HG03025 (cell line): ENCODE measurements around the gene NUDT9.

ENCODE experiments used
- ATAC-seq: cut with Tn5 transposase; IDR thresholded peaks from one replicate; pipeline ENCODE4 v1.9.1; 2021; ENCODE audit warnings: mild to moderate bottlenecking, moderate library complexity; ENCODE audit not compliant: unreplicated experiment, low FRiP score

Gene NUDT9

DNA sequence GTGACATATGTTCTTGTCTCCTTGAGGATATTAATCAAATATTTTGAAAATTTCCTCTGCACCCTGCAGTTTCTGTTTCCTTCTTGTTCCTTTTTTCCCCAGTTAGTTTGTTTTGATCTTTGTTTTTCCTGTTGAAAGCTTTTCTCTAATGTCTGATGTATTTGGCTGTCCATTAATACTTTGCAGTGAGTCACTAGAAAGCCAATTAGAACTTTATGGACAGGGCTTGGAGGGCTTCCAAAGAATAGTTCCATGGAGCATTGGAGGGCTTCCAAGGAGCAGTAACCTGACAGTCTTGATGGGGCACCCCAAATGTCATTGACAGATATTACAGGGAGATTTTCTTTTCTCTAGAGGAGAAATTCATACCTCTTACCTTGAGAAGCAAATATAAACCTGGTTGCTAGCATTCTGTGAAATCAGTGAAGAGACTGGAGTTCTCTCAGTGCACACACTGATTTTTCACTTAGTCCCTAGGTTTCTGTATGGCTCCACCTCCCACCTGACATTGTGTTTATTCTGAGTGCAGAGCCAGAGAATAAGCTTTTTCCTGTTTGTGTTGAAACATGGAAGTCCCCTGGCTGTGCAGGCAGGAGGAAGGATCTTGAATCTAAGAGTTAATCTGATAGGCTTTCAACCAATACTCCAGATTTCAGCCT lies 80.3 kb downstream of the NUDT9 start:
- ATAC-seq = no peak

DNA sequence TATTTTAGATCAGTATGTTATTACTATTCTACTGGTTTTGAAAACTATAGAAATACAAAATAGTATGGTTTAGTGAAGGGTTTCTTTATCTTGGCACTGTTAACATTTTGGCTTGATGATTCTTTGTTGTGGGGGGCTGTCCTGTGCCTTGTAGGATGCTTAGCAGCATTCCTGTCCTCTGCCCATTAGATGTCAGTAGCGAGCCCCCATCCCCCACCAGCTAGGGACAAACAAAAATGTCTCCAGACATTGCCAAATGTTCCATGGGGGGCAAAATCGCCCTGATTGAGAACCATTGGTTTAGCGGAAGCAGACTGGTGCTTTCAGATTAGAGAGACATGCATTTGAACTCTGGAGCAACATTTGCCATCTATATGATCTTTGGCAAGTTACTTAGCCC lies 83.5 kb downstream of the NUDT9 start:
- no peak for ATAC-seq

DNA sequence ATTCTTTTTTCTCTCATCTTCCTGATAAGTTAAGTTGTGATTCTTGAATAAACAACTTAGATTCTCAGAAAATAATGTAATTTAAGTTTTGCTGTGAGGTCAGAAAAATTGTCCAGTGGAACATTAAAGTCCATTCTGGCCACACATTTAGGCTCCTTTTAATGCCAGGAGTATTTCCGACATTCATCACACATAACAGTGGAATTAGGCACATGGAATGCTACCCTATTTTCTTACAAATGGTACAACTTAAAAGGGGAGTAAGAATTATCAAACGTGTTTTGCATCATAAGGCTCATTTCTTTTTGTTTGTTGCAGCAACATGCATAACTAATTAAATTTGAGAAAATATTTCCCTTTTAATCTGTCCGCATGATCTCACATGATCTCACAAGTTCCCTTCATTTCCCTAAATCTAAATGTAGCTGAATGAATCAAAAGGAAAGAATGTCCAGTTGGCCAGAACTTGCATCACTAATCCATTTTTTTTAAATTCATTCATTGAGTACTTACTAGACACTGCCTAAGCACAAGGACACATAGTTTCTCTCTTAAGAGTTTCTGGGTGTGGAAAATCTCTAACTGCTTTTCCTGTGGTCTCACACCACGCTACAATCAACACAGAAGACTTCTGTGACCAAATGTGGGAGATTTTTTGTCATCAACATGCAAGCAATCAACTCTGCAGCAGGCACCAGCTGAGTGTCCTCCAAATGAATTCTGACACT lies 84.8 kb downstream of the NUDT9 start:
- no peak for ATAC-seq
